ENCODE results near the gene HMGXB3. TPM values are rescaled to one million over a fixed set of nuclear protein-coding genes. Genes with fewer than 3 reads are reported as not detected.

Gene HMGXB3
- total RNA-seq, 4 donors from 2014 or later, result 28.8 to 59.3 (median 31.4) TPM

DNA sequence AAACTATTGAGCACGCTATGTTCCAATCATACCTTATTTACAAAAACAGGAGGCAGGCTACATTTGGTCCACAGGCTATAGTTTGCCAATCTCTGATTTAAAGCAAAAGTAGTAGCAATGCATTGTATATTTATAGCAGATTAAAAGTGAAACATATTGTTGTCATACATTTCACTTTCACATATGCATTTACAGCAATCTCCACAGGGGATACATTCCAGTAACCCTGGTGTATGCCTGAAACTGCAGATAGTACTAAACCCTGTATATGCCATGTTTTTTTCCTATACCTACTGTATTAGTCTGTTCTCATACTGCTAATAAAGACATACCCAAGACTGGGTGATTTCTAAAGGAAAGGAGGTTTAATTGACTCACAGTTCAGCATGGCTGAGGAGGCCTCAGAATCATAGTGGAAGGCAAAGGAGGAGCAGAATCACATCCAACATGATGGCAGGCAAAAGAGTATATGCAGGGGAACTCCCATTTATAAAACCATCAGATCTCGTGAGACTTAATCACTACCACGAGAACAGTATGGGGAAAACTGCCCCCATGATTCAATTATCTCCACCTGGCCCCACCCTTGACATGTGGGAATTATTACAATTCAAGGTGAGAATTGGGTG, 91.7 kb downstream of the HMGXB3 start:
- no peak overlapping the region for H3K27ac ChIP-seq
- DNase-seq (ENCODE audit: low spot score in 2 of 2), result no peak
- TF ChIP-seq POLR2A (IDR thresholded peaks at IDR 0.05), result no peak
- no peak for TF ChIP-seq POLR2AphosphoS5 (IDR thresholded peaks at IDR 0.05)
- TF ChIP-seq, protein P1, sequence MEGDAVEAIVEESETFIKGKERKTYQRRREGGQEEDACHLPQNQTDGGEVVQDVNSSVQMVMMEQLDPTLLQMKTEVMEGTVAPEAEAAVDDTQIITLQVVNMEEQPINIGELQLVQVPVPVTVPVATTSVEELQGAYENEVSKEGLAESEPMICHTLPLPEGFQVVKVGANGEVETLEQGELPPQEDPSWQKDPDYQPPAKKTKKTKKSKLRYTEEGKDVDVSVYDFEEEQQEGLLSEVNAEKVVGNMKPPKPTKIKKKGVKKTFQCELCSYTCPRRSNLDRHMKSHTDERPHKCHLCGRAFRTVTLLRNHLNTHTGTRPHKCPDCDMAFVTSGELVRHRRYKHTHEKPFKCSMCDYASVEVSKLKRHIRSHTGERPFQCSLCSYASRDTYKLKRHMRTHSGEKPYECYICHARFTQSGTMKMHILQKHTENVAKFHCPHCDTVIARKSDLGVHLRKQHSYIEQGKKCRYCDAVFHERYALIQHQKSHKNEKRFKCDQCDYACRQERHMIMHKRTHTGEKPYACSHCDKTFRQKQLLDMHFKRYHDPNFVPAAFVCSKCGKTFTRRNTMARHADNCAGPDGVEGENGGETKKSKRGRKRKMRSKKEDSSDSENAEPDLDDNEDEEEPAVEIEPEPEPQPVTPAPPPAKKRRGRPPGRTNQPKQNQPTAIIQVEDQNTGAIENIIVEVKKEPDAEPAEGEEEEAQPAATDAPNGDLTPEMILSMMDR (IDR thresholded peaks at IDR 0.05), result no peak
- TF ChIP-seq EP300 (IDR thresholded peaks at IDR 0.05), result no peak
- H3K4me1 ChIP-seq, result no peaks in the 10 kb centered on the region
- 84% methylated on average over 3 of the region's 3 CpGs for WGBS
- no peaks in the 10 kb centered on the region for H3K36me3 ChIP-seq
- H3K27me3 ChIP-seq, result no peaks in the 10 kb centered on the region
- H3K9me3 ChIP-seq, result no peaks in the 10 kb centered on the region
- no peak overlapping the region for H3K4me3 ChIP-seq

DNA sequence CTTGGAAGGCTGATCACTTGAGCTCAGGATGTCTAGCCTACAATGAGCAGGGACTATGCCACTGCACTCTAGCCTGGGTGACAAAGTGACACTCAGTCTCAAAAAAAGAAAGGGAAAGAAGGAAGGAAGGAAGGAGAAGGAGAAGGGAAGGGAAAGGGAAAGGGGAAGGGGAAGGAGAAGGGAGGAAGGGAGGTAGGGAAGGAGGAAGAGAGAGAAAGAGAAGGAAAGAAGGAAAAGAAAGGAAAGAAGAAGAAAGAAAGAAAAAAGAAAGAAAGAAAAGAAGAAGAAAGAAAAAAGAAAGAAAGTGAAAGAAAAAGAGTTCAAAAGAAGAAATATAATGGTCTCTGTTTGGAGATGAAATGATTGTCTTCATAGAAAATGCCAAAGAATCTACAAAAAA, 96.6 kb downstream of the HMGXB3 start:
- Histone ChIP-seq H3K9me3 (no peaks in the 10 kb centered on the region), H3K4me1 (no peaks in the 10 kb centered on the region), H3K4me3 (no peak overlapping the region), H3K36me3 (no peaks in the 10 kb centered on the region), H3K27ac (no peak overlapping the region), H3K27me3 (no peaks in the 10 kb centered on the region)
- no peak for DNase-seq (ENCODE audit: low spot score in 2 of 2)
- TF ChIP-seq POLR2AphosphoS5 (IDR thresholded peaks at IDR 0.05) (no peak), EP300 (IDR thresholded peaks at IDR 0.05) (no peak), POLR2A (IDR thresholded peaks at IDR 0.05) (no peak)
- TF ChIP-seq, protein P1 (IDR thresholded peaks at IDR 0.05), result no peak

DNA sequence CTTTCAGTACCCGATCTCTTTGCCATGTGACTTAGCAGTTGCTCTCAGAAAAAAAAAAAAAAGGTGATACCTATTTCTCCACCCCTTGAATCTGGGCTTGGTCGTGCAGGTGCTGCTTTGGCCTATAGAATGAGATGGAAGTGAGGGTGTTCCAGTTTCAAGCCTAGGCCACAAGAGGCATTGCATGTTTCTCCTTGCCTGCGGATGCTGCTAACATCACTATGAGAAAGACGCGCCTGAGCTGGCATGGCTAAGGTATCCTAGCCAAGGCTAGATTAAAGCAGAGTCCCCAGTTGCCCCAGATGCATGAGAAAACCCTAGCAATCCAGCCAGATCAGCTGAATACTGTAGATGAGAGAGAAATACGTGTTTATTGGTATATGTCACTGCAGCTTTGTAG, 100.5 kb downstream of the HMGXB3 start:
- no peak overlapping the region for H3K27ac ChIP-seq
- no peaks in the 10 kb centered on the region for H3K9me3 ChIP-seq
- H3K4me3 ChIP-seq, result no peak overlapping the region
- H3K27me3 ChIP-seq, result no peaks in the 10 kb centered on the region
- no peaks in the 10 kb centered on the region for H3K4me1 ChIP-seq
- no peak for TF ChIP-seq POLR2AphosphoS5 (IDR thresholded peaks at IDR 0.05)
- 84% methylated on average over 6 of the region's 6 CpGs for WGBS
- peak in 1 of 2 donors; percentile 41 for DNase-seq (ENCODE audit: low spot score in 2 of 2)
- no peaks in the 10 kb centered on the region for H3K36me3 ChIP-seq

Other genes starting within 250 kb of the HMGXB3 start
- 1 to 10 TPM in 3 of 4 donors, under 1 TPM in 1; 0.17 to 2.9 (median 1.3) TPM for gene PDE6A, start 55.9 kb upstream of the HMGXB3 start, total RNA-seq
- 10 to 100 TPM; 29.9 to 62.2 (median 46.0) TPM for gene SLC26A2, start 40.0 kb upstream of the HMGXB3 start, total RNA-seq
- gene TIGD6, start 85 bp upstream of the HMGXB3 start, total RNA-seq, result 1 to 10 TPM; 3.5 to 6.0 (median 4.5) TPM
- 10 to 100 TPM in 3 of 4 donors, 1 to 10 TPM in 1; 9.9 to 39.7 (median 19.7) TPM for gene CSF1R, start 85.8 kb downstream of the HMGXB3 start, total RNA-seq
- 10 to 100 TPM; 23.8 to 51.4 (median 43.9) TPM for gene PDGFRB, start 155.1 kb downstream of the HMGXB3 start, total RNA-seq
- under 1 TPM in 2 of 4 donors, not detected in 2; 0.26 to 0.76 TPM for gene CDX1, start 166.0 kb downstream of the HMGXB3 start, total RNA-seq
- gene SLC6A7, start 189.3 kb downstream of the HMGXB3 start, total RNA-seq, result not detected

All from suprapubic skin (tissue), 4 donors.